SH-SY5Y (cell line): ENCODE results near the gene NCKAP5.

Source experiments
- GATA2 ChIP-seq: IDR thresholded peaks from 2 replicates; pipeline ENCODE4 v1.6.1; 2011; ENCODE audit warnings: mild to moderate bottlenecking, low read depth, low read length
- GATA3 ChIP-seq: IDR thresholded peaks from 2 replicates; pipeline ENCODE4 v1.6.1; 2011; ENCODE audit warnings: low read depth, mild to moderate bottlenecking, low read length, moderate library complexity

The NCKAP5 gene

GRCh38 chr2:133591164-133591563 is 22.9 kb upstream of the NCKAP5 start:
- no peak for TF ChIP-seq GATA3
- TF ChIP-seq GATA2: no peak

DNA sequence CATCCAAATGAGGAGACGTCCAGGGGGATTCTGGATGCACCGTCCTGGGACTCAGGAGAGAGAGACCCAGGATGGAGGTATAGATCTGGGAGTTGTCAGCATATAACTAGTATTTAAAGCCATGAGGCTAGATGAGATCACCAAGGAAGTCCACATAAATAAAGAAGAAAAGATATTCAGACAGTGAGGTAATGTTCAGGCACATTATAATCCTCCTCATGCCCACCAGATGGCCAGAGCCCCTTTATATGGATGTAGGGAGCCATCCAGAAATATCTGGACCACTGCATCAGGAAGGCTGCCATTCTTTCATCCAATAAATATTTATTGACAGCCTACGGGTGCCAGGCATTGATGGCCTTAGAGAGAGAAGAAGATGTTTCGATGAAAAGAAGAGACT is 21.2 kb upstream of the NCKAP5 start:
- TF ChIP-seq GATA2 (no peak), GATA3 (no peak)

GRCh38 chr2:133588144-133588543 is 19.9 kb upstream of the NCKAP5 start:
- TF ChIP-seq GATA3 (no peak), GATA2 (no peak)

DNA sequence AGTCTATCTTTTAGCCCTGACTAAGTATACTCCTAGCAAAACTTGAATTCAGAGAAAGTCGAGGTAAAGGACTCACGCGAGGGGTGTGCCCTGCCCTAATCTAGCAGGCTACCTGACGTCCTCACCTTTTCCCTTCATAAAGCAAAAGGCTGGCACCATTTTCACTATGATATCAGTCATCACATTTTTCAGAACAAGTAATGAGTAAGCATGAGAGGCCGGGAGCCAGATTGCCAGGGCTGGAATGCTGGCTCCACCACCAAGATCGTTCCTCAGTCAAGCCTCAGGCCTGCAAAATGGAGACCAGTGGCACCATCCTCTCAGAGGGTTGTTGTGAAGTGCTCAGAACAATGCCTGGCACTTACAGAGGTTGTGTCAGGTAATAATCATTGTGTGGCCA is 18.7 kb upstream of the NCKAP5 start:
- no peak for TF ChIP-seq GATA3
- TF ChIP-seq GATA2: no peak

GRCh38 chr2:133581010-133581760 is 12.9 kb upstream of the NCKAP5 start:
- TF ChIP-seq GATA2: peak; percentile 16; the same call in 1 of the 2 replicates
- peak; percentile 27; the same call in 1 of the 2 replicates for TF ChIP-seq GATA3

DNA sequence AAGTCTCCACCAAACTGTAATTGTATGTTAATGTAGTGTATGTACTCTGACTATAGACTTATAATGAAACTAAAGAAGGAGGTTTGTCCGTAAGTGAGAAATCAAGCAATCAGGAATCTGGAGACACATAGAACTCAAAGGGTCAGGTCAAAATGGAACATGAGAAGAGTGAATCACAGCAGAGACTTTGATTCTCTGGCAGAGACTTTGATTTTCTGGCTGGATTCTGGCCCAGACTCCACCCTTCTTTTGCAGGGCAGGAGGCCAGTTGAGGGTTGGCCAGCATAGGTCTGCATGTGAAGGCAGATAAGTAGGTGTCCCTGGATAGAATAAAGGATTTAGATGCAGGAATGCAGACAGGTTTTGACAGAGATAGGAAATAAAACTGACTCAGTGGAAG is 11.0 kb upstream of the NCKAP5 start:
- TF ChIP-seq GATA3 (no peak), GATA2 (no peak)

DNA sequence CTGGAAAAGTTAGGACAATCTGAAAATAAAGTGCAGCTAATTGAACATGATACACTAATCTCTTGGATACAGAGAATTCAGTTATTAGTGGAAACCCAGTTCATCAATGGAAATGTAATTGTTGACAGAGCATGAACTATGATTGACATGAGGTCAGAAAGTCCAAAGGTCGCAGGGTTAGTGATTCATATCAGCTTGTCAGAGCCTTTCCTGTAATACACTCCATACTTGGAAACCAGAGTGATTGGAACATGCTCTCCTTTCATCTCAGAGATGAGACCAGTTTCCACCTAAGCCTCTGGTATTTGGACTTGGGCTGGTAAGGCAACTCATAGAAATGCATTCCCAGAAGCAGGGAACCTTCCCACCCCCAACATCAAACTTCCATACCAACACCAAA is 8.5 kb upstream of the NCKAP5 start:
- no peak for TF ChIP-seq GATA2
- no peak for TF ChIP-seq GATA3

GRCh38 chr2:133574620-133575019 is 6.4 kb upstream of the NCKAP5 start:
- TF ChIP-seq GATA3 (no peak), GATA2 (no peak)

DNA sequence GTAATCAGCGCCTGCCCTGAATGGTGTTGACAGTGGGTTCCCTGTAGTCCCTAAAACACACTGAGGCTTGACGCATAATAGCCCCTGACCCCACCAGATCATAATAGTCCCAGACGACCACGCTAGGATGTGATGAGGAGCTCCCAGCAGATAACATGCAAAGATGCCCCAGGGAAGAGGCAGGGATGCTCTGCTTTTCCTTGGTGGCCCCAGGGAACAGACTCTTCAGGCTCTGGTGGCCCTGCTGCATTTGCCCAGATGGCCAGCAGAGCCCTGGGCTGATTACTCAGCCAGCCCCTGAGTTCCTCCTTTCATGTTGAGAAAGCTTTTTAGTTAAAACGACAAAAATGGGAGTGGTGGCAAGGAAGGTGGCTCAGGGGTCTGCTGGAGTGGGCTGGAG is 5.9 kb upstream of the NCKAP5 start:
- TF ChIP-seq GATA2: no peak
- no peak for TF ChIP-seq GATA3

DNA sequence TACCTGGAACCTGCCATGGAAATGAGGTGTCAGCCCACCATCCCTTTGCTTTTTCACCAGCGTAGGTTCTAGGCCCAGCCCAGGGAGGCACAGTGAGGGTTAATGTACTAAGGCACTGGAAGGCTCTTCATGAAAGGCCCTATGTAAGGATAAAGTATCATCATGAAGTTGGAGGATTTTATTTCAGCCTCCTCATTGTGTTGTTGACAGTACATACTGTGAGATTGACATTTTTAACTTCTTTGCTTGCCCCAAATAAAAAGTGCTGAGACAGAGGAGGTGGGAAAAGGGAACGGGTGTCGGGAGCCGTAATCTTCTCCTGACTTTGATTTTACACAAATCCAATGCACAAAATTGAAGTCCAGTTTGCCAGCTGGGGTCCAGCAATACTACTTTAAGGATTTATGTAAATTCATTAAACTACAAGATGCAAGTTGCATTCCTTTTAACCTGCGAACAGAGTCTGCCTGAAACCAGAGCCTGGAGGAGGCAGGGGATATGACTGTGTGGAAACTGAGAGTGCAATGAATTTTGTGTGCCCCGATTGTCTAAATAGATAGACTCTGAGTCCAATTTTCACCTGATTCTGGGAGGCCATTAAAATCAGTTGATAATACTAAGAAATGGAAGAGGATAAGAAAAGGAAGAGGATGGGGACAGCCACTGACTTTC is 5.4 kb upstream of the NCKAP5 start:
- no peak for TF ChIP-seq GATA3
- TF ChIP-seq GATA2: no peak

DNA sequence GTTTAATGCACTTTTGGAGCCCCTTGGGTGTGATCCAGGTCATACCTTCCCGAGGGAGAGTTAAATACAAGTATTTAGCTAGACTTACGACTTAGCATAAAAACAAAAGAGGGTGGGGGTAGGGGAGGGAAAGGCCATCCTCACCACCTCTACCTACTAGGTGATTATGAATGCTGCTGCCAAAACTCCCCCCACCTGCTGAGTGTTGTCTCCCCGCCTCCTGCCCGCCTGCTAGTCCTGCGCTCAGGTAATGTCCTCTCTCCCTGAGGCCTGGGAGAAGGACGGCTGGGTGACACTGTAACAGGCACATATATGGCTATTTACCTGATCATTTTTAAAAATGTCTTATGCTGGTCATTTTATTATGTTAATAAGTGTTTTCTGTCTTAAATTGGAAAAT is 3.0 kb upstream of the NCKAP5 start:
- TF ChIP-seq GATA2 (no peak), GATA3 (no peak)

DNA sequence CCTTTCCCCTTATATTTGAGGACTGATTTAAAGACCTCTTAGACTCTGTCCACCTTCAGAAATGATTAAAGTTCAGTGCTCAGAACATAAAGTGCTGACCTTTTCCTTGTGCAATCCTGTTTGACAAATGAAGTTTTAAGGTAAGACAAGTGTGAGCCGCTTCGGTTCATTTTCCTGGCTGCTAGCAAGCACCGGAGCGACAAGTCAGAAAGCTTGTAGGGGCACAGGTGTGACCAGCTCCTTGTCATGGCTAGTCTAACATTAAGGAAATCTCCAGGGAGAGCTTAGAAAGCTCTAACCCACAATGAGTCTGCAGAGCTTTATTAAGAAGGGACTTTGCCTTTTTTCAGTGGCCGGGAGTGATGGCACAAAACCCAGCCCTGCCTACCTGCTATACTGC is 2.3 kb upstream of the NCKAP5 start:
- TF ChIP-seq GATA3: no peak
- no peak for TF ChIP-seq GATA2

DNA sequence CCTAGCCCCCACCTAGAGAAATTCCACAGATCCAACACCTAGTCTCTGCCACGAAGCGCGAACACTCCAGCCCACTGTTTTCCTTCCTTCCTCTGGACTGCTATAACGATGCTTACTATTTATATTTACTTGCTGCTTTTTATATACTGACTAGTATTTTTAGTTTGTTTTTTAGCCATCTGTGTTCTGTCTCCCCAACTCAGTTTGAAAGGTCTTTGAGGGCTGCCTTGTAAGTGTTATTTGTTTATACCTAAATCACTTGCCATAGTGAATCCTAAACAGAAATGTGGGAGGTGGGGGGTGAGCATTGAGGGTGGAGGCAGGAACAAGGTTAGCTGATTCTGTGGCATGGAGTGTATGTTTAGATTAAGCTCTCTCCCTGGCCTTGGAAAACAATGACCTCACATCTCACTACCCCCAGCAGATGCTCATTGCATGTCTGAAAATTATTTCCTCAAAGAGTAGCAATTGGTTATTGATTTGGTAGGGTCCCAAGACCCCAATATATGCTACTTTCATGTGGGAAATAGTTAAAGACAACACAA is 1.1 kb upstream of the NCKAP5 start:
- TF ChIP-seq GATA2 (no peak), GATA3 (no peak)

DNA sequence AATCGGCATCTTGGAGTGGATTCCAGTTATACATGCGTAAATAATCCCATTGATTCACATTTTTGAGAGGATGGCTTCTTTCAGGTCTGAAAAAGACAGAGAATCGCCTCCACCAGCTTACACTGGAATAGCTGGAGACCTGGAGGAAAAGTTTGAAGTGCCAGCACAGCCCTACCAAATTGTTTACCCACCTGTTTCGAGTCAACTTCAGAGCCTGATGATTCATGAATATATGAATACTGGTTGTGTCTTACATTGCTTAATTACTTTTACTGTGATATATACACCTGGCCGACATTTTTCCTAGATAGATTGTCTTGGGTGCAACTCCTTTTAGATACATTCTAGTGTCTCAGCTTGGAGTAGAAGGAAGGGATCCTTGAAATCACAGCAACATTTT is 335 bp upstream of the NCKAP5 start:
- no peak for TF ChIP-seq GATA3

GRCh38 chr2:133562558-133562957 is 5.7 kb downstream of the NCKAP5 start:
- TF ChIP-seq GATA3: no peak
